A204.1 (cell line): ENCODE data around the gene FAHD1.

Experiments
- FAIRE-seq: peaks from 2 replicates; lab custom pipeline; 2012; peaks lifted over from hg19 to GRCh38; lab: Jason Lieb, UNC

FAHD1 gene

GRCh38 chr16:1817276-1817589 is 9.8 kb upstream of the FAHD1 start:
- FAIRE-seq: no peak

- no peak for FAIRE-seq
Observed at GRCh38 chr16:1817716-1818115, 9.3 kb upstream of the FAHD1 start.

GRCh38 chr16:1818204-1818872 is 8.7 kb upstream of the FAHD1 start:
- FAIRE-seq: no peak

- FAIRE-seq: no peak
Observed at GRCh38 chr16:1818873-1819525, 8.0 kb upstream of the FAHD1 start.

GRCh38 chr16:1819611-1820010 is 7.4 kb upstream of the FAHD1 start:
- no peak for FAIRE-seq

GRCh38 chr16:1820096-1820945 is 6.7 kb upstream of the FAHD1 start:
- FAIRE-seq: no peak

GRCh38 chr16:1820946-1821290 is 6.1 kb upstream of the FAHD1 start:
- no peak for FAIRE-seq

- no peak for FAIRE-seq
Observed at GRCh38 chr16:1821861-1822611, 5.0 kb upstream of the FAHD1 start.

- no peak for FAIRE-seq
Observed at GRCh38 chr16:1822801-1823200, 4.2 kb upstream of the FAHD1 start.

GRCh38 chr16:1823821-1824220 is 3.2 kb upstream of the FAHD1 start:
- FAIRE-seq: no peak

GRCh38 chr16:1825381-1825863 is 1.6 kb upstream of the FAHD1 start:
- no peak for FAIRE-seq

- no peak for FAIRE-seq
Observed at GRCh38 chr16:1825864-1826690, 929 bp upstream of the FAHD1 start.

- FAIRE-seq: no peak
Observed at GRCh38 chr16:1828645-1829410, 1.8 kb downstream of the FAHD1 start.

GRCh38 chr16:1830213-1830612 is 3.2 kb downstream of the FAHD1 start:
- no peak for FAIRE-seq

- no peak for FAIRE-seq
Observed at GRCh38 chr16:1831186-1832075, 4.4 kb downstream of the FAHD1 start.

GRCh38 chr16:1832838-1833454 is 5.9 kb downstream of the FAHD1 start:
- FAIRE-seq: no peak

GRCh38 chr16:1834096-1834495 is 7.1 kb downstream of the FAHD1 start:
- no peak for FAIRE-seq

- no peak for FAIRE-seq
Observed at GRCh38 chr16:1839554-1839953, 12.5 kb downstream of the FAHD1 start.

- FAIRE-seq: no peak
Observed at GRCh38 chr16:1845985-1846384, 19.0 kb downstream of the FAHD1 start.
